K562 (cell line): ENCODE measurements around the gene SH3TC1. TPM values are rescaled to one million over a fixed set of nuclear protein-coding genes. Genes with fewer than 3 reads are reported as not detected.

Experiments used
- ZBED1 ChIP-seq: IDR thresholded peaks from 2 replicates; pipeline ENCODE4 v1.6.1; 2014
- polyA plus RNA-seq, 8 experiments: library from polyadenylated mRNA; depleted of rRNA in 4 of 8; stranded (reverse) in 5 of 8; unstranded in 3 of 8; fragments of >200 nt; fragmentation: Nextera tagmentation in 2 of 8; fragmentation: Illumina TruSeq in 1 of 8; extraction: Ambion mirVana in 2 of 8; extraction: Trizol in 1 of 8; gene quantifications; 2 replicates each; pipeline versions ENCODE4 v1.2.1 to v1.2.3, GENCODE V29; 2011 to 2014; ENCODE audit warnings: inconsistent platforms in 1 of 8, missing spikeins in 1 of 8
- total RNA-seq, 7 experiments: library from RNA; depleted of rRNA in 6 of 7; stranded (reverse); fragments of >200 nt in 6 of 7; fragmentation: Illumina TruSeq in 2 of 7; extraction: Trizol in 2 of 7; gene quantifications; 2 replicates each; pipeline versions ENCODE4 v1.2.1 to v1.2.3, GENCODE V29; 2011 to 2021; ENCODE audit warnings: low replicate concordance in 1 of 7
- TF ChIP-seq, protein P1 (sequence below): fragments of 250-450 bp; sonication (Bioruptor Pico); IDR thresholded peaks from 2 replicates; pipeline ENCODE4 v1.4.0; 2020; ENCODE audit warnings: mild to moderate bottlenecking, moderate library complexity
- TF ChIP-seq, protein P2 (sequence below): fragments of 450-650 bp; IDR thresholded peaks from 2 replicates; pipeline ENCODE4 v1.6.1; 2018; ENCODE audit warnings: mild to moderate bottlenecking, low read depth; ENCODE audit not compliant: partially characterized antibody
- TF ChIP-seq, protein P3 (sequence below): fragments of 250-450 bp; sonication (Bioruptor Pico); IDR thresholded peaks from 2 replicates; pipeline ENCODE4 v1.9.0; 2021; ENCODE audit warnings: mild to moderate bottlenecking
- TF ChIP-seq, protein P4 (sequence below): fragments of 200-800 bp; sonication (Bioruptor generic); IDR thresholded peaks from 2 replicates; pipeline ENCODE4 v1.6.1; 2017; ENCODE audit warnings: missing genetic modification characterization, missing compliant biosample characterization

The SH3TC1 gene
- total and polyA plus RNA-seq, 9 of the 15 experiments (the other 6 are each of a cell fraction or from before 2014, with no cell fraction given), result 0.04 to 2.1 (median 0.48) TPM; not detected in 1

DNA sequence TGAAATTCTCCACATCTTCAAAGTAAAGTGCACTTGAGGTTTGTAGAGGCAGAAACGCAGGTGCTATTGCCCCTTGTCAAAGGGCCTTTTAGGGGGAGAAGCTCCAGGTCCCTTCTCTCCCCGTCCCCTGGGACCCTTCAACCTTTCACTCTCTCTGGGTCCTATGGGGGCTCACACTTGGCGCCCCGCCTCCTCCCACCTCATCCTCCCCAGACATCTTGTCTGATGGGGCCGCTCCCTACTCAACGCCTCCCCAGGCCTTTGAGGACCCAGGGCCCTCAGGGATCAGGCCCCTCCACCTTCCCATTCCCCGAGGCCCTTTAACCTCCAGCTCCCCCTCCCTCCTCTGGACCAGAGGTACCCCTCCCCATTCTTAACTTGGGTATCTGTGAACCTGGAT lies 69.1 kb downstream of the SH3TC1 start (continued):
- TF ChIP-seq, protein P1, sequence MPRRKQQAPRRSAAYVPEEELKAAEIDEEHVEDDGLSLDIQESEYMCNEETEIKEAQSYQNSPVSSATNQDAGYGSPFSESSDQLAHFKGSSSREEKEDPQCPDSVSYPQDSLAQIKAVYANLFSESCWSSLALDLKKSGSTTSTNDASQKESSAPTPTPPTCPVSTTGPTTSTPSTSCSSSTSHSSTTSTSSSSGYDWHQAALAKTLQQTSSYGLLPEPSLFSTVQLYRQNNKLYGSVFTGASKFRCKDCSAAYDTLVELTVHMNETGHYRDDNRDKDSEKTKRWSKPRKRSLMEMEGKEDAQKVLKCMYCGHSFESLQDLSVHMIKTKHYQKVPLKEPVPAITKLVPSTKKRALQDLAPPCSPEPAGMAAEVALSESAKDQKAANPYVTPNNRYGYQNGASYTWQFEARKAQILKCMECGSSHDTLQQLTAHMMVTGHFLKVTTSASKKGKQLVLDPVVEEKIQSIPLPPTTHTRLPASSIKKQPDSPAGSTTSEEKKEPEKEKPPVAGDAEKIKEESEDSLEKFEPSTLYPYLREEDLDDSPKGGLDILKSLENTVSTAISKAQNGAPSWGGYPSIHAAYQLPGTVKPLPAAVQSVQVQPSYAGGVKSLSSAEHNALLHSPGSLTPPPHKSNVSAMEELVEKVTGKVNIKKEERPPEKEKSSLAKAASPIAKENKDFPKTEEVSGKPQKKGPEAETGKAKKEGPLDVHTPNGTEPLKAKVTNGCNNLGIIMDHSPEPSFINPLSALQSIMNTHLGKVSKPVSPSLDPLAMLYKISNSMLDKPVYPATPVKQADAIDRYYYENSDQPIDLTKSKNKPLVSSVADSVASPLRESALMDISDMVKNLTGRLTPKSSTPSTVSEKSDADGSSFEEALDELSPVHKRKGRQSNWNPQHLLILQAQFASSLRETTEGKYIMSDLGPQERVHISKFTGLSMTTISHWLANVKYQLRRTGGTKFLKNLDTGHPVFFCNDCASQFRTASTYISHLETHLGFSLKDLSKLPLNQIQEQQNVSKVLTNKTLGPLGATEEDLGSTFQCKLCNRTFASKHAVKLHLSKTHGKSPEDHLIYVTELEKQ (CRISPR knock-in tag), result no peak
- TF ChIP-seq, protein P2, sequence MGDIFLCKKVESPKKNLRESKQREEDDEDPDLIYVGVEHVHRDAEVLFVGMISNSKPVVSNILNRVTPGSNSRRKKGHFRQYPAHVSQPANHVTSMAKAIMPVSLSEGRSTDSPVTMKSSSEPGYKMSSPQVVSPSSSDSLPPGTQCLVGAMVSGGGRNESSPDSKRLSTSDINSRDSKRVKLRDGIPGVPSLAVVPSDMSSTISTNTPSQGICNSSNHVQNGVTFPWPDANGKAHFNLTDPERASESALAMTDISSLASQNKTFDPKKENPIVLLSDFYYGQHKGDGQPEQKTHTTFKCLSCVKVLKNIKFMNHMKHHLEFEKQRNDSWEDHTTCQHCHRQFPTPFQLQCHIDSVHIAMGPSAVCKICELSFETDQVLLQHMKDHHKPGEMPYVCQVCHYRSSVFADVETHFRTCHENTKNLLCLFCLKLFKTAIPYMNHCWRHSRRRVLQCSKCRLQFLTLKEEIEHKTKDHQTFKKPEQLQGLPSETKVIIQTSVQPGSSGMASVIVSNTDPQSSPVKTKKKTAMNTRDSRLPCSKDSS, result no peak
- TF ChIP-seq, protein P3, sequence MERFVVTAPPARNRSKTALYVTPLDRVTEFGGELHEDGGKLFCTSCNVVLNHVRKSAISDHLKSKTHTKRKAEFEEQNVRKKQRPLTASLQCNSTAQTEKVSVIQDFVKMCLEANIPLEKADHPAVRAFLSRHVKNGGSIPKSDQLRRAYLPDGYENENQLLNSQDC (CRISPR knock-in tag), result no peak
- no peak for TF ChIP-seq ZBED1
- TF ChIP-seq, protein P4, sequence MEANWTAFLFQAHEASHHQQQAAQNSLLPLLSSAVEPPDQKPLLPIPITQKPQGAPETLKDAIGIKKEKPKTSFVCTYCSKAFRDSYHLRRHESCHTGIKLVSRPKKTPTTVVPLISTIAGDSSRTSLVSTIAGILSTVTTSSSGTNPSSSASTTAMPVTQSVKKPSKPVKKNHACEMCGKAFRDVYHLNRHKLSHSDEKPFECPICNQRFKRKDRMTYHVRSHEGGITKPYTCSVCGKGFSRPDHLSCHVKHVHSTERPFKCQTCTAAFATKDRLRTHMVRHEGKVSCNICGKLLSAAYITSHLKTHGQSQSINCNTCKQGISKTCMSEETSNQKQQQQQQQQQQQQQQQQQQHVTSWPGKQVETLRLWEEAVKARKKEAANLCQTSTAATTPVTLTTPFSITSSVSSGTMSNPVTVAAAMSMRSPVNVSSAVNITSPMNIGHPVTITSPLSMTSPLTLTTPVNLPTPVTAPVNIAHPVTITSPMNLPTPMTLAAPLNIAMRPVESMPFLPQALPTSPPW (CRISPR knock-in tag), result no peak
